H1 (cell line): Measurements from ENCODE around the gene MKRN2OS. TPM values are rescaled to one million over a fixed set of nuclear protein-coding genes. Genes with fewer than 3 reads are reported as not detected.

Experiments
- CTCF ChIA-PET: fragments of 300-600 bp; sonication (Branson Sonifier 250); formaldehyde crosslinking; loops from one replicate; lab custom pipeline; 2021; ENCODE audit not compliant: partially characterized antibody; lab: Charles Lee
- POLR2A ChIA-PET: fragments of 300-600 bp; sonication (Branson Sonifier 250); formaldehyde crosslinking; loops from one replicate; lab custom pipeline; 2021; ENCODE audit warnings: inconsistent platforms; ENCODE audit not compliant: partially characterized antibody; lab: Charles Lee
- DNase-seq, 2 experiments: peaks; one replicate each; pipeline versions ENCODE4 v3.0.0 to v3.0.0-alpha.2; 2010 to 2022; ENCODE audit warnings: low spot score in 2 of 2, low read depth in 1 of 2, mixed read lengths in 1 of 2
- FAIRE-seq: peaks from 2 replicates; lab custom pipeline; 2011; peaks lifted over from hg19 to GRCh38; lab: Jason Lieb, UNC
- H2AFZ ChIP-seq: 2 replicates; pipeline ENCODE4 v1.8.1; 2012; ENCODE audit warnings: low read length, inconsistent platforms
- H2AK5ac ChIP-seq: 2 replicates; pipeline ENCODE4 v1.6.1; 2013; ENCODE audit warnings: low read depth, low read length
- H2BK120ac ChIP-seq: replicated peaks from 2 replicates; pipeline ENCODE3; 2013; ENCODE audit warnings: low read depth, low read length, inconsistent platforms
- H2BK12ac ChIP-seq: 2 replicates; pipeline ENCODE4 v1.6.1; 2013; ENCODE audit warnings: low read depth, low read length
- H2BK15ac ChIP-seq: 2 replicates; pipeline ENCODE4 v1.6.1; 2013; ENCODE audit warnings: low read length
- H2BK20ac ChIP-seq: 2 replicates; pipeline ENCODE4 v1.6.1; 2013; ENCODE audit warnings: low read length
- H2BK5ac ChIP-seq: 2 replicates; pipeline ENCODE4 v1.6.1; 2013; ENCODE audit warnings: low read depth, low read length
- H3K14ac ChIP-seq: 2 replicates; pipeline ENCODE4 v1.6.1; 2013; ENCODE audit warnings: inconsistent platforms; ENCODE audit not compliant: insufficient read length
- H3K18ac ChIP-seq: 2 replicates; pipeline ENCODE4 v1.6.1; 2013; ENCODE audit warnings: low read length; ENCODE audit errors: extremely low read depth
- H3K23ac ChIP-seq: 2 replicates; pipeline ENCODE4 v1.6.1; 2013; ENCODE audit warnings: inconsistent platforms; ENCODE audit not compliant: insufficient read length
- H3K23me2 ChIP-seq: 2 replicates; pipeline ENCODE4 v1.6.1; 2013; ENCODE audit warnings: low read depth, low read length
- H3K27ac ChIP-seq: 2 replicates; pipeline ENCODE4 v1.6.1; 2011; ENCODE audit warnings: low read depth, low read length, inconsistent platforms
- H3K27me3 ChIP-seq, 4 experiments: replicated peaks in 1 of 4; 1 replicate in 1 of 4; 2 replicates in 3 of 4; pipeline versions ENCODE4 v1.6.1 to v1.8.1; 2011 to 2013; ENCODE audit warnings: low read length in 3 of 4, mild to moderate bottlenecking in 3 of 4, inconsistent platforms in 2 of 4, mixed read lengths in 2 of 4, moderate library complexity in 1 of 4; ENCODE audit not compliant: control insufficient read depth in 3 of 4, insufficient read depth in 3 of 4; ENCODE audit errors: extremely low read depth in 1 of 4
- H3K36me3 ChIP-seq, 4 experiments: 2 replicates each; pipeline versions ENCODE4 v1.6.1 to v1.8.1; 2011 to 2013; ENCODE audit warnings: mild to moderate bottlenecking in 4 of 4, low read length in 3 of 4, moderate library complexity in 2 of 4, control low read depth in 1 of 4, inconsistent platforms in 1 of 4; ENCODE audit not compliant: insufficient read depth in 4 of 4, control insufficient read depth in 2 of 4
- H3K4ac ChIP-seq: replicated peaks from 2 replicates; pipeline ENCODE3; 2013; ENCODE audit warnings: low read length, low read depth, mixed read lengths, inconsistent platforms; ENCODE audit not compliant: insufficient read length
- H3K4me1 ChIP-seq, 4 experiments: replicated peaks in 1 of 4; 1 replicate in 1 of 4; 2 replicates in 3 of 4; pipeline versions ENCODE4 v1.6.1 to v1.8.1; 2011 to 2013; ENCODE audit warnings: low read length in 3 of 4, inconsistent platforms in 2 of 4, mixed read lengths in 1 of 4; ENCODE audit not compliant: insufficient read depth in 4 of 4, control insufficient read depth in 3 of 4
- H3K4me2 ChIP-seq, 2 experiments: 2 replicates each; pipeline versions ENCODE4 v1.6.1 to v1.8.1; 2011 to 2013; ENCODE audit warnings: low read depth in 2 of 2, low read length in 2 of 2, control low read depth in 1 of 2, inconsistent platforms in 1 of 2, mild to moderate bottlenecking in 1 of 2; ENCODE audit not compliant: insufficient read depth in 1 of 2
- H3K4me3 ChIP-seq, 4 experiments: fragments of 200-600, 300-600 bp in 1 of 4; sonication (generic), shearing (Covaris generic), sonication (Bioruptor Twin) in 1 of 4; 2 replicates each; pipeline versions ENCODE4 v1.5.1 to v1.8.1; 2011 to 2016; ENCODE audit warnings: low read length in 4 of 4, low read depth in 3 of 4, control low read depth in 2 of 4, inconsistent platforms in 2 of 4, mild to moderate bottlenecking in 2 of 4, mixed read lengths in 1 of 4, moderate library complexity in 1 of 4; ENCODE audit not compliant: insufficient read depth in 2 of 4; ENCODE audit errors: extremely low read depth in 1 of 4
- H3K56ac ChIP-seq: replicated peaks from 2 replicates; pipeline ENCODE3; 2013; ENCODE audit warnings: low read depth, mild to moderate bottlenecking, mixed read lengths, low read length, inconsistent platforms; ENCODE audit not compliant: insufficient read length
- H3K79me1 ChIP-seq: 2 replicates; pipeline ENCODE4 v1.6.1; 2013; ENCODE audit warnings: low read depth, low read length, control low read depth
- H3K79me2 ChIP-seq, 2 experiments: 2 replicates each; pipeline versions ENCODE4 v1.6.1 to v1.8.1; 2012 to 2013; ENCODE audit warnings: low read length in 2 of 2, mild to moderate bottlenecking in 2 of 2, inconsistent platforms in 1 of 2; ENCODE audit not compliant: insufficient read depth in 2 of 2, control insufficient read depth in 1 of 2
- H3K9ac ChIP-seq, 4 experiments: replicated peaks in 1 of 4; 1 replicate in 1 of 4; 2 replicates in 3 of 4; pipeline versions ENCODE4 v1.6.1 to v1.8.1; 2011 to 2013; ENCODE audit warnings: low read depth in 3 of 4, low read length in 3 of 4, control low read depth in 2 of 4, mild to moderate bottlenecking in 2 of 4, moderate library complexity in 2 of 4, inconsistent platforms in 1 of 4; ENCODE audit errors: extremely low read depth in 1 of 4
- H3K9me3 ChIP-seq, 2 experiments: 2 replicates each; pipeline versions ENCODE4 v1.6.1 to v1.8.1; 2012 to 2013; ENCODE audit warnings: mild to moderate bottlenecking in 2 of 2, moderate library complexity in 2 of 2, control low read depth in 1 of 2, inconsistent platforms in 1 of 2, low read depth in 1 of 2, low read length in 1 of 2, mixed read lengths in 1 of 2; ENCODE audit not compliant: insufficient read depth in 2 of 2
- H4K20me1 ChIP-seq, 2 experiments: replicated peaks in 1 of 2; 2 replicates each; pipeline versions ENCODE3 to v1.8.1; 2011 to 2013; ENCODE audit warnings: inconsistent platforms in 2 of 2, low read length in 2 of 2, mild to moderate bottlenecking in 1 of 2; ENCODE audit not compliant: insufficient read depth in 2 of 2, control insufficient read depth in 1 of 2
- H4K5ac ChIP-seq: 2 replicates; pipeline ENCODE4 v1.6.1; 2013; ENCODE audit warnings: low read length, low read depth, mixed read lengths, inconsistent platforms; ENCODE audit not compliant: insufficient read length
- H4K8ac ChIP-seq: 2 replicates; pipeline ENCODE4 v1.8.0; 2013; ENCODE audit warnings: mild to moderate bottlenecking, moderate library complexity, low read length, inconsistent platforms; ENCODE audit not compliant: insufficient read depth; ENCODE audit errors: extremely low read depth
- H4K91ac ChIP-seq: replicated peaks from 2 replicates; pipeline ENCODE3; 2013; ENCODE audit warnings: low read length, mixed read lengths, inconsistent platforms; ENCODE audit not compliant: insufficient read length
- ASH2L ChIP-seq: fragments of 200-600, 300-600 bp; sonication (generic); IDR thresholded peaks from one replicate; pipeline ENCODE4 v1.7.1; 2017; ENCODE audit warnings: low read length
- BCL11A ChIP-seq, 2 experiments: IDR thresholded peaks; one replicate each; pipeline ENCODE4 v1.6.1; 2011; ENCODE audit warnings: low read depth in 2 of 2, low read length in 2 of 2, mild to moderate bottlenecking in 2 of 2
- CBX5 ChIP-seq: fragments of 300-800, 300-1000 bp; sonication (generic); IDR thresholded peaks from 2 replicates; pipeline ENCODE4 v1.7.1; 2016; ENCODE audit warnings: antibody characterized with exemption, low read length, low read depth
- CEBPB ChIP-seq: IDR thresholded peaks from 2 replicates; pipeline ENCODE4 v1.6.1; 2012; ENCODE audit warnings: low read depth, low read length
- EP300 ChIP-seq, 2 experiments: IDR thresholded peaks; 1 replicate in 1 of 2; 2 replicates in 1 of 2; pipeline ENCODE4 v1.6.1; 2011 to 2012; ENCODE audit warnings: low read depth in 2 of 2, low read length in 2 of 2, mild to moderate bottlenecking in 2 of 2, borderline replicate concordance in 1 of 2, inconsistent platforms in 1 of 2, moderate library complexity in 1 of 2
- EZH2 ChIP-seq: fragments of 200-600 bp; sonication (generic); IDR thresholded peaks from 2 replicates; pipeline ENCODE4 v1.7.1; 2012; ENCODE audit warnings: low read depth, mild to moderate bottlenecking, moderate library complexity, low read length, inconsistent platforms; ENCODE audit not compliant: severe bottlenecking
- KDM5A ChIP-seq: fragments of 200-600 bp; IDR thresholded peaks from 2 replicates; pipeline ENCODE4 v1.7.1; 2012; ENCODE audit warnings: mild to moderate bottlenecking, low read length, inconsistent platforms, mixed read lengths
- MAFK ChIP-seq: IDR thresholded peaks from 2 replicates; pipeline ENCODE4 v1.6.1; 2012; ENCODE audit warnings: low read depth, mild to moderate bottlenecking, improper control_type of control experiment, low read length
- PHF8 ChIP-seq: fragments of 200-600 bp; sonication (generic); conservative IDR thresholded peaks from 2 replicates; pipeline ENCODE4 v1.7.1; 2012; ENCODE audit warnings: low read depth, mild to moderate bottlenecking, inconsistent platforms, low read length, moderate library complexity
- POLR2A ChIP-seq, 2 experiments: IDR thresholded peaks; 1 replicate in 1 of 2; 2 replicates in 1 of 2; pipeline ENCODE4 v1.6.1; 2011; ENCODE audit warnings: low read depth in 2 of 2, low read length in 2 of 2, mild to moderate bottlenecking in 2 of 2; ENCODE audit errors: control extremely low read depth in 1 of 2
- RFX5 ChIP-seq: IDR thresholded peaks from 2 replicates; pipeline ENCODE4 v1.6.1; 2011; ENCODE audit warnings: low read depth, low read length, improper control_type of control experiment, borderline replicate concordance
- SAP30 ChIP-seq: fragments of 300-600 bp; sonication (generic); IDR thresholded peaks from 2 replicates; pipeline ENCODE4 v1.7.1; 2012; ENCODE audit warnings: low read length, moderate library complexity, mild to moderate bottlenecking, inconsistent platforms; ENCODE audit not compliant: insufficient read depth, insufficient replicate concordance
- SP1 ChIP-seq: IDR thresholded peaks from 2 replicates; pipeline ENCODE4 v1.6.1; 2011; ENCODE audit warnings: low read depth, low read length
- TAF1 ChIP-seq: IDR thresholded peaks from 2 replicates; pipeline ENCODE4 v1.6.1; 2011; ENCODE audit warnings: mild to moderate bottlenecking, low read depth, low read length
- TAF7 ChIP-seq: optimal IDR thresholded peaks from 2 replicates; pipeline ENCODE3; 2011; ENCODE audit warnings: low read depth, mild to moderate bottlenecking, inconsistent platforms, low read length, moderate library complexity, borderline replicate concordance
- TBP ChIP-seq: IDR thresholded peaks from 2 replicates; pipeline ENCODE4 v1.6.1; 2011; ENCODE audit warnings: low read depth, low read length, improper control_type of control experiment
- WGBS, 2 experiments: shearing (Covaris generic) in 1 of 2; methylation state at CpG; one replicate each; pipeline versions ENCODE4 v1.1.6 to v1.1.7; 2013 to 2015; ENCODE audit warnings: low lambda C conversion rate in 2 of 2, mixed read lengths in 2 of 2, inconsistent platforms in 1 of 2, low coverage in 1 of 2, missing lambda C conversion rate in 1 of 2; ENCODE audit not compliant: insufficient replicate concordance in 2 of 2, insufficient coverage in 1 of 2, insufficient read length in 1 of 2; ENCODE audit errors: extremely low coverage in 1 of 2, missing lambda C conversion rate in 1 of 2; 5-methylcytosine and 5-hydroxymethylcytosine counted together
- polyA plus RNA-seq, 7 experiments: library from polyadenylated mRNA; depleted of rRNA in 3 of 7; stranded (reverse) in 5 of 7; unstranded in 2 of 7; fragments of >200 nt in 5 of 7; fragments of 200-250 nt in 2 of 7; gene quantifications; 1 replicate in 5 of 7; 2 replicates in 1 of 7; 4 replicates in 1 of 7; pipeline versions ENCODE4 v1.2.1 to v1.2.3, GENCODE V29; 2011 to 2013; ENCODE audit warnings: missing spikeins in 2 of 7, mixed read lengths in 2 of 7
- total RNA-seq: library from RNA; stranded (reverse); fragmentation: NEBNext Ultra II Directional; extraction: Animal tissue kit (Norgen Biotek cat#: 25700); gene quantifications from 2 replicates; pipeline ENCODE4 v1.2.1, GENCODE V29; 2021

Gene MKRN2OS
- total and polyA plus RNA-seq, 2 of the 8 experiments (the other 6 are each of a cell fraction or from before 2014, with no cell fraction given) = 0.15 to 0.41 TPM

GRCh38 chr3:12568747-12569146, 23.4 kb upstream of the MKRN2OS start:
- Histone ChIP-seq H4K20me1 (peaks cover 2 to 11% of the 10 kb centered on the region in 2 experiments), H2AK5ac (no peak overlapping the region), H4K8ac (no peak overlapping the region), H3K27ac (no peak overlapping the region), H3K18ac (no peak overlapping the region), H3K23ac (no peak overlapping the region), H2BK12ac (no peak overlapping the region), H3K4ac (no peak overlapping the region), H3K14ac (no peak overlapping the region), H3K4me1 (no peaks in the 10 kb centered on the region; a peak in 1 of 7 replicates), H3K27me3 (no peaks in the 10 kb centered on the region), H3K79me1 (peaks cover 8% of the 10 kb centered on the region), H3K23me2 (no peaks in the 10 kb centered on the region), H2BK5ac (no peak overlapping the region), H3K36me3 (peaks cover 10 to 35% (median 29%) of the 10 kb centered on the region in 4 experiments; a peak in 7 of 8 replicates), H4K91ac (no peak overlapping the region), H2AFZ (no peak overlapping the region), H3K4me2 (no peak overlapping the region), H3K9ac (no peak overlapping the region), H2BK120ac (no peak overlapping the region), H2BK20ac (no peak overlapping the region), H3K4me3 (no peak overlapping the region), H2BK15ac (no peak overlapping the region), H3K9me3 (no peaks in the 10 kb centered on the region), H3K56ac (no peak overlapping the region), H4K5ac (no peak overlapping the region), H3K79me2 (peaks cover 0 to 48% of the 10 kb centered on the region in 2 experiments; a peak in 2 of 4 replicates)
- ChIA-PET POLR2A (no interaction called here), CTCF (no interaction called here)
- WGBS, 2 experiments = 92% methylated on average over 3 of the region's 3 CpGs; no CpG with 5 or more reads in 1 of the 2 experiments
- DNase-seq (no peak), FAIRE-seq (no peak)
- TF ChIP-seq SP1 (no peak), MAFK (no peak), PHF8 (no peak), SAP30 (no peak), EZH2 (no peak), CEBPB (no peak), KDM5A (no peak), EP300 (IDR thresholded peaks at IDR 0.05; ENCODE audit: borderline replicate concordance in 1 of 2, low read depth in 2 of 2, low read length in 2 of 2) (no peak), TBP (no peak), POLR2A (IDR thresholded peaks at IDR 0.05; ENCODE audit: control extremely low read depth in 1 of 2, low read depth in 2 of 2, low read length in 2 of 2) (no peak), ASH2L (no peak), RFX5 (no peak), CBX5 (no peak), BCL11A (IDR thresholded peaks at IDR 0.05; ENCODE audit: low read depth in 2 of 2, low read length in 2 of 2) (no peak), TAF1 (no peak), TAF7 (no peak)
